Upper lobe of left lung (tissue), 4 donors: ENCODE data around the gene TMEM108.

Experiments
- CTCF ChIP-seq, 6 experiments: fragments of 450-650 bp in 4 of 6; fragments of 200-600 bp in 2 of 6; sonication (generic) in 2 of 6; IDR thresholded peaks; one replicate each; pipeline ENCODE4 v1.5.1; 2016 to 2019; ENCODE audit warnings: antibody characterized with exemption in 6 of 6
- POLR2A ChIP-seq, 4 donors: fragments of 450-650 bp; IDR thresholded peaks; one replicate each; pipeline ENCODE4 v1.5.1; 2016 to 2017; ENCODE audit warnings: antibody characterized with exemption in 4 of 4, mild to moderate bottlenecking in 2 of 4

- TF ChIP-seq CTCF (IDR thresholded peaks at IDR 0.05) (no peak), POLR2A (IDR thresholded peaks at IDR 0.05) (no peak)
These were observed 662 bp downstream of the TMEM108 start for GRCh38 chr3:133038731-133039375.
